HG03565 (cell line): ENCODE data around the gene ZDHHC12.
"Not testable (repeated sequence)": the region's sequence is repeated elsewhere in the genome, so short reads cannot be mapped to it uniquely, and the experiment has no call there.

ENCODE experiments used
- ATAC-seq: cut with Tn5 transposase; IDR thresholded peaks from one replicate; pipeline ENCODE4 v1.9.1; 2021; ENCODE audit warnings: mild to moderate bottlenecking, moderate library complexity; ENCODE audit not compliant: unreplicated experiment

Gene ZDHHC12

GRCh38 chr9:128712451-128713410, 11.2 kb downstream of the ZDHHC12 start:
- no peak for ATAC-seq

DNA sequence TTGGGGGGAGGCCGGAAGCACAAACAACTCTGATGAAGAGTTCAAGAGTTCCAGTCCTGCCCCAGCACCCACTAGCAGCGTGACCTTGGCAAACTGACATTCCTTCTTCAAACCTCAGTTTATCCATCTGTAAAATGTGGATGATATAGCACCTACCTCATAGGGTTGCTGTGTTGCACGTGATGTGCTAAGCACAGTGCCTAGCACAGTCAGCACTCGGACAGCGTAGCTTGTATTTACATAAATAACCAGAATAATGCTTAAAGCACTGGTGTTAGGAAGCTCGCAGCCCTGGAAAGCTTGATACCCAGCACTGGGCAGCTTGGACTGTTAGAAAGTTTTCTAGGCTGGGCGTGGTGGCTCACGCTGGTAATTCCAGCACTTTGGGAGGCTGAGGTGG, 16.5 kb downstream of the ZDHHC12 start:
- ATAC-seq = no peak

DNA sequence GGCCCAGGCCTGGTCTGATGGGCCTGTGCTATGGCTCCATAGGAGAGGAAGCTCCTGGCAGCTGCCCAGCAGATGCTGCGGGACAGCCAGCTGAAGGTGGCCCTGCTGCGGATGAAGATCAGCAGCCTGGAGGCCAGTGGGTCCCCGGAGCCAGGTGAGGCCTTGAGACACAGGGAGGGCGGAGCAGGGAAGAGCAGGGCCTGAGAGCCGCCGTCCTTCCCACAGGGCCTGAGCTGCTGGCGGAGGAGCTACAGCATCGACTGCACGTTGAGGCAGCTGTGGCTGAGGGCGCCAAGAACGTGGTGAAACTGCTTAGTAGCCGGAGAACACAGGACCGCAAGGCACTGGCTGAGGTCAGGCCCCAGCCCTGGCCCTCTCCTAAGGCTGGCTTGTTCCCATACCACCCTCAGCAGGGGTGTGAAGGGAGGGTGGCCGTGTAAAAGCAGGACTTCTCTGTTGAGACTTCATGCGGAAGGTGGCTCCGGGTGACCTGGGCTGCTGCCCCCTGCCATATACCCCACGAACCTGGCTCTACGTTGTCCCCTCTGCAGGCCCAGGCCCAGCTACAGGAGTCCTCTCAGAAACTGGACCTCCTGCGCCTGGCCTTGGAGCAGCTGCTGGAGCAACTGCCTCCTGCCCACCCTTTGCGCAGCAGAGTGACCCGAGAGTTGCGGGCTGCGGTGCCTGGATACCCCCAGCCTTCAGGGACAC, 17.1 kb downstream of the ZDHHC12 start:
- no peak for ATAC-seq

DNA sequence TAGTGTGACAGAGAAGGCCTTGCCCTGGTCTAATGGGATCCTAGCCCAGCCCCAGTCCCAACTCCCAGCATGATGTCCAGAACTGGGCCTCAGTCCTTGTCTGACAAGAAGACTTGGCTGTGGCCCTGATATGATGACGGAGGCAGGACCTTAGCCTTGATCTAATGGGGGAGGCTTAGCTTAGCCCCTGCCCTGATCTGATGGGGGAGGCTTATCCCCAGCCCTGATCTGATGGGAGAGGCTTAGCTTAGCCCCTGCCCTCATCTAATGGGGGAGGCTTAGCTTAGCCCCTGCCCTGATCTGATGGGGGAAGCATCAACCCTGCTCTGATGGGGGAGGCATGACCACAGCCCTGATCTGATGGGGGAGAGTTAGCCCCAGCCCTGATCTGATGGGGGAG, 17.9 kb downstream of the ZDHHC12 start:
- no peak for ATAC-seq

- ATAC-seq = no peak
These were observed 18.6 kb downstream of the ZDHHC12 start for GRCh38 chr9:128705051-128705965.

- ATAC-seq = no peak
These were observed 19.6 kb downstream of the ZDHHC12 start for GRCh38 chr9:128704356-128704670.

DNA sequence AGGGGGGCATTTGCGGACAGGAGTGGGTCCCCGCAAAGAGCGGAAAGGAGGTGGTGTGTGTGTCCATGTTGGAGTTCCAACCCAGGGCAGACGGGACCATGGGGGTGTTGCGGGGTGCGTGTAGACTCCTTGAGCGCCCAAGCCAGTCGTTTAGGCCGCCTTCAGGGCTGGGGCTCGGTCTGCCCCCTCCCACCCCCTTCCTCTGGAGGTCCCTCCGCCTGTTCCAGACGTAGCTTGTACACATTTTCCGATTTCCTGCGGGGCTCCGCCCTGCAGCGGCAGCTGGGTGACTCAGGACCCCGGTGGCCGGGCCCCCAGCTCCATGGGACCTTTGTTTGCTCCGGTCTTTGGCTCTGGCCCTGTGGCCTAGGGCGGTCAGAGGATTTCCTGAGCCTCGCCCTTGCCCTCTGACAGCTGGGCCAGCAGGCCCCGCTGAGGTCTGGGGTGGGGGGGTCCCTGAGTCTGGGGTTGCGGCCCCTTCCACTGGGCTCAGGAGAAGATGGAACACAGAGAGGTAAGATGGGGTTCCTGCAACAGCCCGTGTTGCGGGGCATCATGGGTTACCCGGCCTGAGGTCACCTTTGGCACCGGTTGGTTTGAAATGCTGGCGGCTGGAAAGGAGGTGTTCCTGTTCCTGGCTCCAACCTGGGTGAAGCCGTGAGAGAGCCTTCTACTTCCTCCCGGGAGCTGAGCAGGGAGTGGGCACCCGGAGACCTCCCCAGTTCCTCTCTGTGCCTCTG, 20.1 kb downstream of the ZDHHC12 start:
- ATAC-seq = no peak

DNA sequence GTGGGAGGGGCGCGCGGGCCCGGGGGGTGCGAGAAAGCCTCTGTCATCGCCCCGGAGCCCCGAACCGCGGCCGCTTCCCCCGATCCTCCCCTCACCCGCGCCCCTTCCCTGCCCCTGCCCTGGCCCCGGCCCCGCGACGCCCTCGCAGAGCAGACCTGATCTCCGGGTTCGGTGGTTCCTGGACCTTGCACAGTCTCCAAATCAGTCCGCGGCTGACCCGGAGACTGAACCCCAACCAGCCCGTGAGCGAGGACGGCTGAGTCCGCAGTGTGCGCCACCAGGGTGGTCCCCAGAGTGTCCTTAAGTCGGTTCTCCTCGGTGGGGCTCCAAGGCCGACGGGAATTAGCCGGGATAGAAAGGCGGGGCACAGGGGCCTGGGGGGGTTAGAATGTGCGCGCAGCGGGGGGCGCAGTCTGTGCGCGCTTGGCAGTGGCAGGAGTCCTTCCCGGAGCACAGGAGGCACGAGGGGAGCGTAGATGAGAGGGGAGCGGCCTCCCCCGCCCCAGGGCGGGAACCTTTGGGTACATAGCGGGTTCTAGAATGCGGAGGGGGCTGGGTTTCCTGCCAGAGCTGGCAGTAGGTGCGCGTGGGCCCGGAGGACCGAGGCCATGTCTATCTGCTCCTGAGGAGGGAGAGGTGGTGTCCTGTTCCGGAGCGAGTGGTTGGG, 20.8 kb downstream of the ZDHHC12 start:
- ATAC-seq = no peak

DNA sequence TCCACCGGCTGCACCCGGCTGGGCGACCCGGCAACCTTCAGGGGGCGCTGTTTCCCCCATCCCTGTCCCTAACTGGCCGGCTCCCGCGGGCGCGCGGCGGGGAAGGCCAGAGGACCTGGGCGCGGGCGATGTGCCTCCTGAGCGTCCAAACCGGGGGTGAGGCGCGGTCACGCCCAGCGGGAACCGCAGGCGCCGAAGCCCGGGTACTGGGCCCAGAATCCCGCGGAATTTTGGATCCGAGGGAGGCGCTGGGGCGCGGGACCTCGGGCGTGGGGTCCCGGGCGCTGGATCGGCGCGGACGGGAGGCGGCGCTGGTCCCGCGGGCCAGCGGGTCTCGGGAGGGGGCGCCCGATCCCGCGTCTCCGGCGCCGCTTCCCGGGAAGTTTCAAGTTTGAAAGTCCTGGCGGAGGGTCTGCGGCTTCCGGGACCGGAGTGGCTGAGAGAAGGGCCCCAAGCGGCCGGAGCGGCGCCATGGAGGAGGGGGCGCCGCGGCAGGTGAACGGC, 21.4 kb downstream of the ZDHHC12 start, which contains the start of gene PKN3:
PKN3 (plus strand) TSS at position 59 of the 504 bp plus-strand sequence; CDS start at position 472, 413 bp downstream.
- no peak for ATAC-seq

- no peak for ATAC-seq
These were observed 22.6 kb downstream of the ZDHHC12 start for GRCh38 chr9:128701227-128701854.

DNA sequence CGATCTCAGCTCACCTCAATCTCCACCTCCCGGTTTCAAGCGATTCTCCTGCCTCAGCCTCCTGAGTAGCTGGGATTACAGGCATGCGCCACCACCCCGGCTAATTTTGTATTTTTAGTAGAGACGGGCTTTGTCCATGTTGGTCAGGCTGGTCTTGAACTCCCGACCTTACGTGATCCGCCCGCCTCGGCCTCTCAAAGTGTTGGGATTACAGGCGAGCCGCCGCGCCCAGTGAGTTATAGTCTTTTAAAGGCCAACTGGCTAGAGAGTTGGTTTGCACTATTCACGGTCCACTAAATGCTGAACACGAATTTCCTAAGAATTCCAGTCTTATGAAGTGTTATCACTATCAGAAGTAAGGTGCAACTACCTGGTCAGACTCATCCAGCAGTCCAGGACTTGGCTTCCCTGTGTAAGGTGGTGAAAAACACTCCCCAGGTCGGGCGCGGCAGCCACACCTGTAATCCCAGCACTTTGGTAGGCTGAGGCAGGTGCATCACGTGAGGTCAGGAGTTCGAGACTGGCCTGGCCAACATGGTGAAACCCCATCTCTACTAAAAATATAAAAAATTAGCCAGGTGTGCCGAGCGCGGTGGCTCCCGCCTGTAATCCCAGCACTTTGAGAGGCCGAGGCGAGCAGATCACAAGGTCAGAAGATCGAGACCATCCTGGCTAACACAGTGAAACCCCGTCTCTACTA, 24.7 kb downstream of the ZDHHC12 start:
- ATAC-seq = not testable (repeated sequence)

DNA sequence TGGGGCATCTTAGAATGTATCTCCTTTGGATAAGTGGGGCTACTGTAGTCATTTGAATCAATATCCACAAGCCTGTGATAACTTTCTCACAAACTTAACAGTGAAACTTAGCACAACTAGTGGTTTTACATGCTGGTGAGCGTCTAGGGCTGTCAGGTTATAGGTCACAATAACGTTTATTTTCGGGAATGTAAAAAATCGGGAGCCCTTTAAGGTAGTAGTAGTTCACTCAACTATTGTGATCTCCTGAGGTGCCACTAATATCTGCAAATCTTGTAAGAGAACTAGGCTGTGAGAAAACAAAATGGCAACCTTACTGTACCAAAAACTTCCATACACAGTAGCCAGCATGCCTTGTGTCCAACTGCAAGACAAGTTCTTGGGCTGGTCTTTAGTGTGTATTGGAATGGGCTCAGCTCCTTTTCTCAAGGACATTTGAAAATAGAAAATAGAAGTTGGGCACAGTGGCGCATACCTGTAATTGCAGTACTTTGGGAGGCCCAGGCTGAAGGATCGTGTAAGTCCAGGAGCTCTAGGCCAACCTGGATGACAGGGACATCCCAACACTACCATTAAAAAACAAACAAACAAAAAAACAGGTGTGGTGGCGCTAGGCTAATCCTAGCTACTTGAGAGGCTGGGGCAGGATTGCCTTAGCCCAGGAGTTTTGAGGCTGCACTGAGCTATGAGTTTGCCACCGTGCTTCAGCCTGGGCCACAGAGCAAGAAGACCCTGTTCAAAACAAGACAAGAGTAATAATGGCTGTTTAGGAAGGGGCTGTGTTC, 26.8 kb downstream of the ZDHHC12 start:
- no peak for ATAC-seq

DNA sequence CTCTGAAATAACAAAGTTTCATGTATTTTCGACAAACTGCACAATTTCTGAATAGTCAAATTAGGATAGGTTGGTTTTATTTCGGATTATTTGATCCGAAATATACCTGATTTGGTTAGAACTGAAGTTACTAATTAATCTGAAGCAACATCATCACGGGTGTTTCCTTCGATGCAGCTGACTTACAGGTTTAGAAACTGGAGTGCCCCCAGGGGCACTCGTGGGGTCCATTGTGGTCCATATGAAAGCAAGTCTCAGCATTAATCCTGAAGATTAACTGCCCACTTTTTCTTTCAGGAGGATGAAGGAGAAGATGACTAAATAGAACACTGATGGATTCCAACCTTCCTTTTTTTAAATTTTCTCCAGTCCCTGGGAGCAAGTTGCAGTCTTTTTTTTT, 29.6 kb downstream of the ZDHHC12 start:
- ATAC-seq = no peak

DNA sequence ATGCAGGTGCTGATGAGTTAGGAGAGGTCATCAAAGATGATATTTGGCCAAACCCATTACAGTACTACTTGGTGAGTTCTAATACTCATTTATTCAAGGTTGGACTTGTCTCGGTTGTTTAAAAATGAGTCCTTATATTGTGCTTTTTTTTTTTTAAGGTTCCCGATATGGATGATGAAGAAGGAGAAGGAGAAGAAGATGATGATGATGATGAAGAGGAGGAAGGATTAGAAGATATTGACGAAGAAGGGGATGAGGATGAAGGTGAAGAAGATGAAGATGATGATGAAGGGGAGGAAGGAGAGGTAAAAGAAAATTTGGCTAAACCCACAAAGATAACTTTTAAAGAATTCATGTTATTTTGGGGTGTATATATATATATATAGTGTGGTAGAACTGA, 30.2 kb downstream of the ZDHHC12 start:
- ATAC-seq = not testable (repeated sequence)

DNA sequence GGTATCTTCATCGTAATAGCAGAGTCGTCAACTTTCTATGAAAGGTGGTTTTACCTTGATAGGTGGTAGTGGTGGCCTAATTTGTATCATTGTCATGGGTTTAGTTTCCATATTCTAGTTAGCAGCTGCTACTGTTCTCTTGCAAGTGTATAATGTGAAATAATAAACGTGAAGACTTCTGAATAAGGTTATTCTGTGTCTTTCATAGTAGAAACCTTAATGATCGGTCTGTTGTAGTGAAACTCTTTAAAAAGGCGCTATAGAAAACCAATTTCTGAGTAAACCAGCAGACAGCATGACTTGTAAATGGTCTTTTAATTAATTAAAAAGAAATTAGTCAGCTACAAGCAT, 33.3 kb downstream of the ZDHHC12 start:
- ATAC-seq = no peak

- no peak for ATAC-seq
These were observed 33.9 kb downstream of the ZDHHC12 start for GRCh38 chr9:128689820-128690683.

DNA sequence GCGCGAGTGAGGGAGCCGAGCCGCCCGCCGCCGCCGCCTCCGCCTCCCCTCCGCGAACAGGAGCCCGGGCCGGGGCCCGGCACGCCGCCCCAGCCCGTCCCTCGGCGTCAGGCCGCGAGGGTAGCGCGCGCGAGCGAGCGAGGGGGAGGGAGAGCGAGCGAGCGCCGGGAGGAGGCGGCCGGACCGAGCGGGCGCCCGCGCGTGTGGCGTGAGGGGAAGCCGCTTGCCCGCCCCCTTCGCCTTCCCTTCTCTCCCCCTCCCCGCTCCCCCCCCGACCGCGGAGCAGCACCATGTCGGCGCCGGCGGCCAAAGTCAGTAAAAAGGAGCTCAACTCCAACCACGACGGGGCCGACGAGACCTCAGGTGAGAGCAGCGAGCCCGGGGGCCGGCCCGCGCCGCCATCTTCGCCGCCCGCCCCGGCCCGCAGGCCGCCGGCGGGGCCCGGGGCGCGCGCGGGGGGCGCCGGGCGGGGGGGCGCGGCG, 34.6 kb downstream of the ZDHHC12 start:
- no peak for ATAC-seq
